ENCODE data around the gene SUN2.

The SUN2 gene

GRCh38 chr22:38751422-38752346 is 4.1 kb downstream of the SUN2 start:
- Histone ChIP-seq H3K4me1 (ENCODE audit: control insufficient read depth, insufficient read depth, low read length) (peaks cover 7% of the 10 kb centered on the region), H3K9me3 (ENCODE audit: control insufficient read depth, insufficient read depth, low read depth, low read length) (no peaks in the 10 kb centered on the region), H3K27ac (ENCODE audit: extremely low read depth, low read depth, low read length) (no peak overlapping the region), H3K36me3 (ENCODE audit: control insufficient read depth in 2 of 2, insufficient read depth in 1 of 2, low read length in 2 of 2) (peaks cover 19 to 70% of the 10 kb centered on the region in 2 experiments), H3K4me3 (ENCODE audit: low read depth, low read length) (no peak overlapping the region)
- POLR2A ChIA-PET: no interaction called here
- CTCF ChIA-PET: interaction anchor here (0.6 to 1.0 kb wide), 4 partner anchors 15 to 118 kb away, joined by 3 to 4 read pairs (median 3); no protein-coding TSS in a partner anchor
- TF ChIP-seq ZNF404 (tag by site-specific recombination; IDR thresholded peaks at IDR 0.05) (no peak), OVOL3 (tag by site-specific recombination; IDR thresholded peaks at IDR 0.05) (no peak), HIC1 (tag by site-specific recombination; IDR thresholded peaks at IDR 0.05) (no peak), ELK4 (IDR thresholded peaks at IDR 0.05; ENCODE audit: borderline replicate concordance, low read depth, low read length) (no peak), ZNF585B (tag by site-specific recombination; IDR thresholded peaks at IDR 0.05) (no peak), ZNF544 (tag by site-specific recombination; IDR thresholded peaks at IDR 0.05) (no peak), ZNF146 (tag by site-specific recombination; IDR thresholded peaks at IDR 0.05) (no peak), KLF7 (tag by site-specific recombination; IDR thresholded peaks at IDR 0.05; ENCODE audit: borderline replicate concordance) (no peak), ZBTB49 (tag by site-specific recombination; IDR thresholded peaks at IDR 0.05; ENCODE audit: low read depth) (no peak), ZNF248 (tag by site-specific recombination; IDR thresholded peaks at IDR 0.05) (no peak), FEZF1 (tag by site-specific recombination; IDR thresholded peaks at IDR 0.05) (no peak), HOXC10 (CRISPR knock-in tag; IDR thresholded peaks at IDR 0.05) (no peak), ZNF626 (tag by site-specific recombination; IDR thresholded peaks at IDR 0.05) (no peak), HOXD13 (CRISPR knock-in tag; IDR thresholded peaks at IDR 0.05; ENCODE audit: borderline replicate concordance) (no peak), ZNF157 (tag by site-specific recombination; IDR thresholded peaks at IDR 0.05) (no peak), ZIC2 (tag by site-specific recombination; IDR thresholded peaks at IDR 0.05) (no peak), ZNF292 (tag by site-specific recombination; IDR thresholded peaks at IDR 0.05; ENCODE audit: borderline replicate concordance, low read depth) (no peak), ZNF596 (tag by site-specific recombination; IDR thresholded peaks at IDR 0.05) (no peak), ZNF629 (tag by site-specific recombination; IDR thresholded peaks at IDR 0.05) (no peak), KLF10 (tag by site-specific recombination; IDR thresholded peaks at IDR 0.05) (no peak)

- POLR2A ChIA-PET: no interaction called here
- H3K4me1 ChIP-seq (ENCODE audit: control insufficient read depth, insufficient read depth, low read length): peaks cover 5% of the 10 kb centered on the region; the same call in 1 of the 2 replicates
- H3K36me3 ChIP-seq (ENCODE audit: control insufficient read depth in 2 of 2, insufficient read depth in 1 of 2, low read length in 2 of 2): peaks cover 25 to 77% of the 10 kb centered on the region in 2 experiments
- H3K4me3 ChIP-seq (ENCODE audit: low read depth, low read length): no peak overlapping the region
- H3K27ac ChIP-seq (ENCODE audit: extremely low read depth, low read depth, low read length): no peak overlapping the region
- CTCF ChIA-PET: interaction anchor here (0.6 to 0.9 kb wide), 5 partner anchors 11 to 119 kb away, joined by 3 to 4 read pairs (median 3); no protein-coding TSS in a partner anchor
- H3K9me3 ChIP-seq (ENCODE audit: control insufficient read depth, insufficient read depth, low read depth, low read length): no peaks in the 10 kb centered on the region
- no peak for TF ChIP-seq ZNF664 (tag by site-specific recombination; IDR thresholded peaks at IDR 0.05)
- TF ChIP-seq MEIS1 (CRISPR knock-in tag; IDR thresholded peaks at IDR 0.05; ENCODE audit: borderline replicate concordance): no peak
- no peak for TF ChIP-seq ZNF266 (tag by site-specific recombination; IDR thresholded peaks at IDR 0.05; ENCODE audit: low read depth)
- TF ChIP-seq ZFP69B (tag by site-specific recombination; IDR thresholded peaks at IDR 0.05): no peak
- TF ChIP-seq ZBTB21 (tag by site-specific recombination; IDR thresholded peaks at IDR 0.05): no peak
- TF ChIP-seq REPIN1 (tag by site-specific recombination; IDR thresholded peaks at IDR 0.05; ENCODE audit: low read depth): no peak
- TF ChIP-seq EGR2 (tag by site-specific recombination; IDR thresholded peaks at IDR 0.05; ENCODE audit: low read depth): no peak
- TF ChIP-seq ZSCAN4 (tag by site-specific recombination; IDR thresholded peaks at IDR 0.05): no peak
These were observed 4.8 kb downstream of the SUN2 start for GRCh38 chr22:38751066-38751421.

Measured in HEK293 (cell line).